Esophagus squamous epithelium (tissue), 5 donors: ENCODE measurements around the gene LSP1. TPM values are rescaled to one million over a fixed set of nuclear protein-coding genes. Genes with fewer than 3 reads are reported as not detected.

Experiments
- DNase-seq: peaks from one replicate; lab custom pipeline; 2025; lab: John Stamatoyannopoulos, UW
- H3K27ac ChIP-seq, 4 donors: fragments of 200-600 bp; sonication (generic); one replicate each; pipeline ENCODE4 v1.5.1; 2016 to 2019; ENCODE audit warnings: mild to moderate bottlenecking in 1 of 4
- H3K27me3 ChIP-seq, 4 donors: fragments of 200-600 bp; sonication (generic); 1 replicate in 3 of 4; 2 replicates in 1 of 4; pipeline versions ENCODE4 v1.5.1 to v1.6.0; 2017 to 2021; ENCODE audit warnings: antibody characterized with exemption in 1 of 4
- H3K36me3 ChIP-seq, 3 donors: fragments of 200-600 bp; sonication (generic); one replicate each; pipeline ENCODE4 v1.5.1; 2016 to 2019
- H3K4me1 ChIP-seq, 3 donors: fragments of 200-600 bp; sonication (generic); one replicate each; pipeline ENCODE4 v1.5.1; 2017 to 2019
- H3K4me3 ChIP-seq, 4 donors: fragments of 200-600 bp; sonication (generic); 1 replicate in 3 of 4; 2 replicates in 1 of 4; pipeline ENCODE4 v1.5.1; 2016 to 2019; ENCODE audit warnings: mild to moderate bottlenecking in 2 of 4, moderate library complexity in 1 of 4
- H3K9me3 ChIP-seq, 3 donors: fragments of 200-600 bp; sonication (generic); one replicate each; pipeline ENCODE4 v1.5.1; 2016 to 2019
- POLR2A ChIP-seq, 4 donors: fragments of 450-650 bp; IDR thresholded peaks; one replicate each; pipeline ENCODE4 v1.6.1; 2017; ENCODE audit warnings: antibody characterized with exemption in 4 of 4, mild to moderate bottlenecking in 4 of 4, moderate library complexity in 3 of 4
- WGBS, 2 donors: methylation state at CpG; one replicate each; pipeline ENCODE4 v1.1.5; 2018; 5-methylcytosine and 5-hydroxymethylcytosine counted together
- intact Hi-C: fragments of 100-400 bp; cut with DNase I; formaldehyde crosslinking; loops from one replicate; pipeline ENCODE4 v1.15.0; 2022
- total RNA-seq, 4 donors: library from RNA; depleted of rRNA; stranded (reverse); fragments of >200 nt; gene quantifications; one replicate each; pipeline ENCODE4 v1.1.0, GENCODE V29; 2016
- TF ChIP-seq, protein P1 (sequence below), 6 experiments: fragments of 450-650 bp in 4 of 6; fragments of 200-600 bp in 2 of 6; sonication (generic) in 2 of 6; IDR thresholded peaks; one replicate each; pipeline ENCODE4 v1.5.1; 2016 to 2019; ENCODE audit warnings: antibody characterized with exemption in 6 of 6, mild to moderate bottlenecking in 4 of 6, moderate library complexity in 4 of 6
- donor health status: DM: yes; HTN: yes; CAD: no.

The LSP1 gene
- total RNA-seq, 4 donors from 2014 or later: 23.3 to 75.9 (median 46.4) TPM

DNA sequence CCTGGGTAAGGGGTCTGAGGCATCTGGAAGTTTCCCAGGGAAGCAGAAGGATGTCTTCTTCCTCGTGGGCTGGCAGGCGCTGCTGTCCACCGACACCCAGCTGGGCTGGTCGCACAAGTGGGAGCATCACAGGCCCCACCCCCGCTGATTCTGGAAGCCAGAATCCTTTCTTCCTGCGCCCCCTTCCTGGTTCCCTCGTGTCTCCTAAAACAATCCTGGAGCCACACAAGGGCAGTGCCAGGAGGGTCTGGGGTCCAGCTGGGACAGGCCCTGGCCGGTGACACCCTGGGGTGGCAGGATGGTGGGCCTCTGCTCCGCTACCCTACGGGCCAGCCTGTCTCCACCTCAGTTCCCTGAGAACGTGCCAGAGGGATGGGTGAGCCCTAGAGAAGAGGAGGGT is 4.2 kb downstream of the LSP1 start:
- intact Hi-C loops: no loop called here
- Histone ChIP-seq H3K27ac (no peak overlapping the region), H3K36me3 (no peaks in the 10 kb centered on the region), H3K9me3 (no peaks in the 10 kb centered on the region), H3K27me3 (no peaks in the 10 kb centered on the region), H3K4me1 (peaks cover 0 to 24% (median 7%) of the 10 kb centered on the region in 3 donors), H3K4me3 (no peak overlapping the region)
- no peak for DNase-seq
- TF ChIP-seq, protein P1, sequence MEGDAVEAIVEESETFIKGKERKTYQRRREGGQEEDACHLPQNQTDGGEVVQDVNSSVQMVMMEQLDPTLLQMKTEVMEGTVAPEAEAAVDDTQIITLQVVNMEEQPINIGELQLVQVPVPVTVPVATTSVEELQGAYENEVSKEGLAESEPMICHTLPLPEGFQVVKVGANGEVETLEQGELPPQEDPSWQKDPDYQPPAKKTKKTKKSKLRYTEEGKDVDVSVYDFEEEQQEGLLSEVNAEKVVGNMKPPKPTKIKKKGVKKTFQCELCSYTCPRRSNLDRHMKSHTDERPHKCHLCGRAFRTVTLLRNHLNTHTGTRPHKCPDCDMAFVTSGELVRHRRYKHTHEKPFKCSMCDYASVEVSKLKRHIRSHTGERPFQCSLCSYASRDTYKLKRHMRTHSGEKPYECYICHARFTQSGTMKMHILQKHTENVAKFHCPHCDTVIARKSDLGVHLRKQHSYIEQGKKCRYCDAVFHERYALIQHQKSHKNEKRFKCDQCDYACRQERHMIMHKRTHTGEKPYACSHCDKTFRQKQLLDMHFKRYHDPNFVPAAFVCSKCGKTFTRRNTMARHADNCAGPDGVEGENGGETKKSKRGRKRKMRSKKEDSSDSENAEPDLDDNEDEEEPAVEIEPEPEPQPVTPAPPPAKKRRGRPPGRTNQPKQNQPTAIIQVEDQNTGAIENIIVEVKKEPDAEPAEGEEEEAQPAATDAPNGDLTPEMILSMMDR (IDR thresholded peaks at IDR 0.05): no peak
- TF ChIP-seq POLR2A (IDR thresholded peaks at IDR 0.05): no peak
- 84% methylated on average over 7 of the region's 11 CpGs; no CpG with 5 or more reads in 1 of the 2 donors for WGBS, 2 donors

DNA sequence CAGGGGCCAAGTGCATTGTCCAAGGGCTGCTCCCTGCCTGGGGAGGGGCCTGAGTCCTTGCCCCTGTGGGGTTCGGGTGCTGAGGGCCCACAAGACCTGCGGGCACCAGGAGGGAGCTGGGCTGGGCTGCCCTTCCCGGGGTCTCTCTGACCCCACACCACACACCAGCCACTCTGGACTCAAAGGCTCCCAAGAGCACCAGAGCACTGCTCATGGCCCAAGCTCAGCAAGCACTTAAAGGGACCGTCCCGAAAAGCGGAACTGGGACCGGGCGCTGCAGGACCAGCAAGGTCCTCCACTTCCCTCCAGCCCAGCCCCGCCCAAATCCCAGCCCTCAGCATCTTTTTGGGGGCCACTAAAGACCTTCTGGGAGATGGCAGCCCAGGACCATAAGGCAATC is 5.3 kb downstream of the LSP1 start:
- Histone ChIP-seq H3K36me3 (no peaks in the 10 kb centered on the region), H3K9me3 (no peaks in the 10 kb centered on the region), H3K4me1 (peaks cover 2 to 29% (median 4%) of the 10 kb centered on the region in 3 donors), H3K27ac (no peak overlapping the region), H3K27me3 (no peaks in the 10 kb centered on the region), H3K4me3 (no peak overlapping the region)
- TF ChIP-seq, protein P1 (IDR thresholded peaks at IDR 0.05): no peak
- no peak for TF ChIP-seq POLR2A (IDR thresholded peaks at IDR 0.05)
- no peak for DNase-seq
- intact Hi-C loops: no loop called here
- 96% methylated on average over 5 of the region's 9 CpGs; no CpG with 5 or more reads in 1 of the 2 donors for WGBS, 2 donors

DNA sequence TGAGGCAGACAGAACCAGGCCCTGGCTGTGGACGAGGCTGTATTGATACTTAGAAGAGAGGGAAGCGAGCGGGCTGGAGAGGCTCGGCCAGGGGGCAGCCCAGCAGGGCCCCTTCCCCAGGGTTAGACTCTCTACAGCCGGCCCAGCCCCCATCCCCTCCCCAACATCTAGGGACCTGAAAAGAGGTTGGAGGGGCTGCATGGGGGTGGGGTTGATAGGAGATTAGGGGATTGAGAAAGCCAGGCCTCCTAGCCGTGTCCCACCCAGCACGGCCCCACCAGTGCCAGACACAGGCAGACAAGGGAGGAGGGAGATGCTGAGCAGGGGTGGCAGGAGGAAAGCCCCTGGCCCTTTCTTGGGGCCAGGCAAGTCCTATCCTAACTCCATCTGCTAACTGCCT is 5.7 kb downstream of the LSP1 start:
- intact Hi-C loops: no loop called here
- WGBS, 2 donors: 85 to 96% methylated on average over 4 to 7 of the region's 7 CpGs
- Histone ChIP-seq H3K27me3 (no peaks in the 10 kb centered on the region), H3K4me1 (peaks cover 6 to 33% (median 8%) of the 10 kb centered on the region in 3 donors), H3K9me3 (no peaks in the 10 kb centered on the region), H3K36me3 (no peaks in the 10 kb centered on the region), H3K27ac (no peak overlapping the region), H3K4me3 (no peak overlapping the region)
- no peak for DNase-seq
- no peak for TF ChIP-seq POLR2A (IDR thresholded peaks at IDR 0.05)
- TF ChIP-seq, protein P1 (IDR thresholded peaks at IDR 0.05): no peak

GRCh38 chr11:1859004-1859403 is 6.1 kb downstream of the LSP1 start:
- H3K27ac ChIP-seq: no peak overlapping the region
- DNase-seq: no peak
- H3K4me3 ChIP-seq: no peak overlapping the region
- H3K9me3 ChIP-seq: no peaks in the 10 kb centered on the region
- intact Hi-C loops: no loop called here
- no peak for TF ChIP-seq POLR2A (IDR thresholded peaks at IDR 0.05)
- TF ChIP-seq, protein P1 (IDR thresholded peaks at IDR 0.05): no peak
- peaks cover 10 to 37% (median 12%) of the 10 kb centered on the region in 3 donors for H3K4me1 ChIP-seq
- no peaks in the 10 kb centered on the region for H3K27me3 ChIP-seq
- H3K36me3 ChIP-seq: no peaks in the 10 kb centered on the region
- 54% methylated on average over 2 of the region's 4 CpGs; no CpG with 5 or more reads in 1 of the 2 donors for WGBS, 2 donors

DNA sequence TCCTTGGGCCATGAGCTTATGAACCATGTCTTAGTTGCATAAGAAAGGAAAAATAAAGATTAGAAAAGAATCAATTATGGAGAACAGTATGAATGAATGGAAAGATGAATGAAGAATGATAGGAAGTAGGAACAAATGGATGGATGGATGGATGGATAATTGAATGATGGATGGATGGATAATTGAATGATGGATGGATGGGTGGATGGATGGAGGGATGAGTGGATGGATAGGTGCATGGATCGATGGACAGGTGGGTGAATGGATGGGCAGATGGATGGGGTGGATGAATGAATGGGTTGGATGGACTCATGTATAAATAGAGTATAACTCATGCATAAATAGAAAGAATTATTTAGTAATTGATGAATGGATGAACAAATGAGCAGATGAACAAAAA is 7.2 kb downstream of the LSP1 start:
- 92 to 93% methylated on average over 1 of the region's 1 CpG for WGBS, 2 donors
- H3K27ac ChIP-seq: no peak overlapping the region
- DNase-seq: no peak

More for the DNA sequence above, 7.2 kb downstream of the LSP1 start:
- intact Hi-C loops: no loop called here
- Histone ChIP-seq H3K4me1 (peaks cover 20 to 49% (median 23%) of the 10 kb centered on the region in 3 donors), H3K36me3 (no peaks in the 10 kb centered on the region), H3K4me3 (no peak overlapping the region), H3K27me3 (no peaks in the 10 kb centered on the region), H3K9me3 (no peaks in the 10 kb centered on the region)
- no peak for TF ChIP-seq POLR2A (IDR thresholded peaks at IDR 0.05)
- TF ChIP-seq, protein P1 (IDR thresholded peaks at IDR 0.05): no peak
